GM21526 (cell line): ENCODE data around the gene RASGEF1B.
"Not testable (repeated sequence)": the region's sequence is repeated elsewhere in the genome, so short reads cannot be mapped to it uniquely, and the experiment has no call there.

ENCODE experiments used
- ATAC-seq: cut with Tn5 transposase; IDR thresholded peaks from one replicate; pipeline ENCODE4 v1.9.1; 2021; ENCODE audit warnings: moderate library complexity; ENCODE audit not compliant: unreplicated experiment, low FRiP score

Gene RASGEF1B

DNA sequence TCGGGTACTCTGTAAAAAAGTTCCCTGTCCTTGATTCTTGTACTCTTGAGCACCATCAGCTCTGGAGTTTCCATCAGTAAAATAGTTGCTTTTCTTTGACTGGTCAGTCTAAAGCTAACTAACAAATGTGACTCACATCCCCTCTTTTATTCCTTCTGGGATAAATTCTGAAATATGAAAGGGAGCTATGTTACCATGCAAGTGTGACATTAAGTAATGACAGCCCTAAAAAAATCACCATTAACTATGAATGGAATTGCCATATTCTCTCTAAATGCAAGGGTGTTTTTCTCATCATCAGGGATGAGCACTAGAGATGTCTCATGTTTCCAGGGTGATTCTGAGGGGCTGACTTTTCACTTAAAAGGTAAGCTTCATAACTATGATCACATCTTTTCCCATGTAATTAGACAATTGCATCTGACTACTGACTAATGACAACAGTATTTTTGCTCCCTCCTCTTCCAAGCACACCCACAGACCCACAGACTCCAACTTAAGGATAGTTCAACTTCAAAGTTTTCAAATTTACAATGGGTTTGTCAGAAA, 26.9 kb upstream of the RASGEF1B start:
- no peak for ATAC-seq

DNA sequence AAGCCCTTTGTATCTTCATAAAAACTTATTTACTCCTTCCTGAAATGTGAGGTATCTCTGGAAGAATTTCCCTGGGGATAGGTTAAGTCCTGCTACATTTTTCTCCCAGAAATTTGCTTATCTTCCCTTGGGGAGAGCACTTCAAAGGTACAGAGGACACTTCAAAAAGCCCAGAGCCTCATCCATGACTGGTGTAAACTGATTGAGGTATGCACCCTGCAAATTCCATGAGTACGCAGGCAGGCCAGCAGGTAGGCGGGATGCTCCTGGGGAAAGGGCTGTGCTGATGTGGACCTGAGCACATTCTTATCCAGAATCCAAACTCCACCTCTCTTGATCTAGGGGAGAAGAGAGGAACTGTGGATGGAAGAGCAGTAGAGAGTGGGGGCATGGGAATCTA, 26.3 kb upstream of the RASGEF1B start:
- ATAC-seq = no peak

DNA sequence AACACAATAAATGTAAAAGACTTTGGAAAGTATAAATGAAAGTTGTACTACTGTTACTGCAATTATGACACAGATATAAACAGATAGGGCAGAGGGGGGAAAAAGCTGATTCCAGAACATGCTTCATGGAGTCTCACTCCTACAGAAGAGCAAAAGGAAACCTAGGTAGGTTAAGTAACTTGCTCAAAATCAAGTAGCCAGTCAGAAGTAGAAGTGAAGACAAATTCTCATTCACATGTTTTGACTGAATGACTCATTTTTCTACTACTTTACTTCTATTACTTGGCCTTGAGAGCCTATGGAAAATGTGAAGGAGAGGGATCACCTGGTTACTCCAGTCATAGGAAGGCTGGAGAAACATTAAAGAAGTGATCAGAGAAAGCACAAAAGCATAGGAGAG, 23.6 kb upstream of the RASGEF1B start:
- ATAC-seq = no peak

DNA sequence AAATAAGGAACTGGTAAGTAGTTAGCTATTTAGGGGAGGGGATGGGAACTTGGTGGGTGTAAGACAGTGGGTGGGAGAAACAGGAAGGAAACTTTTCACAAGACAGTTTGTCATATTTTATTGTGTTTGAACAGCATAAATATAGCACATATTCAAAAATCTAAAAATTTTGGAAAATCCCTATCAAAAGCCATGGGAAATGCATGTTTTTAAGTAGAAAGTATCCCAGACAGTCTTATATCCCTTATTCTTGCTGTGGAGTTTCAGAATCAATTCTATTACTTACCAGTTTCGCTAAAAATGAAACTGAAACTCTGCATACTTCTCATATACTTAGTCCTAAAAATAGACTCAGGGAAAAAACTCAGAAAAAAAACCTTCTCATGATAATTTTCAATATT, 22.3 kb upstream of the RASGEF1B start:
- ATAC-seq = peak; percentile 76

DNA sequence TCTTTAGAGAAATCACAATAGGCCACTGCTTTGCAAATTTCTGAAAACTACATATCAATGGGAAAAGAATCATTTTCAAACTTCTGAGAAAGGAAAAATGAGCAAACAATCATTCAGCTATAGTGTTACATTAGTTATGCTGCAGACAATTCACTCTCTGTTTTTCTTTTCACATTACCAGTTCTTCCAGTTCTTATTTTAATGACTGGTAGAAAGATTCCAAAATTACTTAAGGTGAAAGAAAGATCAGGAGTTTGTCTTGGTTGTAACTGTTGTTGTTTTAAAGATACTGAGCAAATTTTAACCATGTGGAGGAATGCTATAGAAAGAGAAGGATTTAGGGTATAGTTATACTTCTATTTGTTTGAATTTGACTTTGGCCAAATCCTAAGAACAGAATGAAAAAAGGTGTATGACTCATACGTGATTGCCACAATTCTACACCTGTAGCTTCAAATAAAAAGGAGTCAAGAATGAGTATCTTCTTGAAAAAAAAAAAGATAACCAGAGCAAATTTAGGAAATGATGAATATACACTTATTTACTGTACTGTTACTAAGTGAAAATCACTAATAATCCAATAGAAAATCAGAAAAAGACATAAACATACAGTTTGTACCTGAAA, 21.0 kb upstream of the RASGEF1B start:
- ATAC-seq = no peak

DNA sequence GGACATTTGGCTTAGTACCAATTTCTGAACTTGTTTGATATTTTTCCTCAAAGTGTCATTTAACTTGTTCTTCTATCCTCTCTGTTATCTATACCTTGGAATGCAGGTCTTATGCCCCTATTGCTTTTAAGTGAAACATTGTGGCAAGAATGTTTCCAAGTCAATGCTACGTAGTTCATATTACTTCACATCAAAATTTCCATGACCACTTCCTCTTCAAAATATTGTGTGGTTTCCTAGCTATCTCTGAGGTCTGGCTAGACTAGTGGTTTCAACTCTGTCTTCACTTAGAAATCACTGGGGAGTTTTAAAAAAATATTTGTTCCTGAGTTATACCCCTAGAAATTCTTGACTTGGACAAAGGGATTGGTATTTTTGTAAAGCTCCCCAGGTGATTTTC, 20.2 kb upstream of the RASGEF1B start:
- ATAC-seq = no peak

DNA sequence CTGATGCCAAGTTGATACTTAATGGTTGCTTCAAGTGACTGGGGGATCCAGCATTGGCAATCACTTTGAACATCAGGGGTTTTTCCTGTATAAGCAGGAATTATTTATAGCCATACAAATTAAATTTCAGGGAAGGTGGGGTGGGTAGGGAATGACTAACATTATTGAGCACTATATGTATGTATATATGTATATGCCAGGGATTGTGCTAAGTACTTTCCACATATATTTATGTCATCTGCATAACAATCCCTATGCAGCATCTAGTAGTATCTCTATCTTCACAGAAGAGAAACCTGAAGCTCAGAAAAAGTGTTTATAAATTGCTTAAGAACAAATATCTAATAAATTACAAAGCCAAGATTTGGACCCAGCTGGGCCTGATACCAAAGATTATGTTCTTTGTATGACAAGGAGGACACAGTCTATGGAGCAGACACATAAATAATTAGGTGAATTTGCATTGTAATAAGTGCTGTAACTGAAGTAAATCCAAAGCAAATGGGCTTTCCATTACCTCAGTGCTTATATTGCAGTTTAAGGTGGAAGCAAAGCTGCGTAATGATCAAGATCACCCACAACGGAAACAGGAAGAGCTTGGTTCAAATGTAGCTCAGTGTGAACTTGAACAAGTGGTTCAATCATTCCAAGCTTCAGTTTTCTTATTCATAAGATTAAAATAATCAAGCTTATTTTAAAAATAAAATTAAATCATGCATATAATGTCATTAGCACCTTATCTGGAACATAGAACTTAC, 18.9 kb upstream of the RASGEF1B start:
- ATAC-seq = no peak

DNA sequence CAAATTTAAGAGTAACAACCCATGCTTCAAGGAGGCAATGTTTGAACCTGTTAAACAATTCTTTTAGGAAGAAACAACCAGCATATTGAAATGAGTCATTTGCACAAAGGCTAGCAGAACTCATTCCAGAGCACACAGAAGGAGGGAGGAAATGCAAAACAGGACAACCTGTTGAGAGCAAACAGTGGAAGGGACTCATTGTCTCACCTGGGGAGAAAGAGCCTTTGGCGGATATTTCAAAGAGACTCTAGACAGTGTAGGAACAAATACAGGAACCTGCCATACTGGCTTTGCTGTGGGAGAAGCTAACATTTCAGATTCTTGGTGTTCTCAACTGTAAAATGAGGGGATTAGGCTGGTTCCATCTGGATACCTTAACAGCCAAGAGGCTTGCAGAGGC, 14.8 kb upstream of the RASGEF1B start:
- ATAC-seq = no peak

DNA sequence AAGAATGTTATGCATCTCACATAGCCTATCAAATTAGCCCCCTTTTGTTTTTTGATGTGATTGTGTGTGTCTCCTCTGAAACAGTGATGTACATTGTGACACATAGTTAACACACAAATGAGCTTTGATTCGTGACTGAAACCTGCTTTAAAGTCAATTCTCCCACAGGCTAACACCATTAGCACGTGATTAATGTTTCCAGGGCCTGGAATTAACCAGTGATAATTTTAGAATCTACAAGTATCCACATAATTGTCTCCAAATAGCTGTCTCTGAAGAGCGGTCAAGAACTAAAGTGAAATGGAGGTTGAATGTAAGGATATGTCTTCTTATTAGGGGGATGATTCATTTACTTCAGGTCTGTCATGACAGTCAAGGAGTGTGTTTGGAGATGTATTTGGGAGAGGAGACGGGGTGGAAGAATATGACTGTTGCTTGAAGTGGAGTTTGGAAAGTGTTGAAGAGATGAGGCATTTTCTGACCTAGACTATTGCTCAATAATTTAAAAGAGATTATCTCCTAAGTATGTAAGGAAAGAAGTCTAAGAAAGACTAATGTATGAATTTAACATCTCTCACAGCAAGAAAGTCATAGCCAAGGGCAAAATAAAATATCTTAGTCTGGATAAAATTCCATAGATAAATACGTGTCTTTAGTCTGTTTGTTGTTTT, 13.7 kb upstream of the RASGEF1B start:
- no peak for ATAC-seq

DNA sequence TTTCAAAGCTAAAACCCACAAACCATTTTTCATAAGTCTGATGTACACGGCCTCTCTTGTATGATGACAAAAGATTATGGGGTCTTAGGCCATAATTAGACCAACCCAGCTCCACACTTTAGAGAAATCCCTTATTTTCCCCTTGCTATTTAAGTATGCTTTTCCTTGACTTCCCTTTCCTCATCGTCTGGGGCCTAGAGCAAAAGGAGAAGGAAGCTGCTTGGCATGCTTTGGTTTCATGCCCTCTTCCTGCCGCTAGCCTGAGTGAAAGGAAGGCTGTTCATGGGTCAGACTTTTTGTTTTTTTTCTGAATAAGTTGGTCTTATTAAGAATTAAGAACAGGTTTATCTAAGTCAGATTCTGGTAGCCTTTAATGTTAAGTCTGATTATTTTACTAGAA, 10.6 kb upstream of the RASGEF1B start:
- no peak for ATAC-seq

DNA sequence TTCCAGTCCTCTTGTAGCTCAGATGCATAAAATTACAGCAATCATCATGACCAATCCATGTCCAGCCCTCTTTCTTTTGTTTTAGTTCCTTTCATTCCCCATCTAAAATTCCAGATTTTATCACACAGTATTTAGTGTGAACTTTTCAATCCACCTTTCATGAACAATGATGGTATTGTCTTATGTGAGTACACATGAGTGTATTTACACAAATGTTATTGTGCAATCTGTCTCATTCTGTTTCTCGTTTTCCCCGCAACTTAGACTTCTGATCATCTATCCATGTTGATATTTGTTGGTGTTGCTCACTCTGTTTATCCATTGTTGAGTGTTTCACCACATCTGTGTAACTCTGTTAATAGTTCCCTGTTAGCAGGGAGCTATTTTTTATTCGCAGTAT, 9.4 kb upstream of the RASGEF1B start:
- no peak for ATAC-seq

DNA sequence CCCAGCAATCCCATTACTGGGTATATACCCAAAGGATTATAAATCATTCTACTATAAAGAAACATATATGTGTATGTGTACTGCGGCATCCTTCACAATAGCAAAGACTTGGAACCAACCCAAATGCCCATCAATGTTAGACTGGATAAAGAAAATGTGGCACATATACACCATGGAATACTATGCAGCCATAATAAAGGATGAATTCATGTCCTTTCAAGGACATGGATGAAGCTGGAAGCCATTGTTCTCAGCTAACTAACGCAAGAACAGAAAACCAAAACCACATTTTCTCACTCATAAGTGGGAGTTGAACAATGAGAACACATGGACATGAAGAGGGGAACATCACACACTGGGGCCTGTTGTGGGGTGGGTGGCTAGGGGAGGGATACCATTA, 7.9 kb upstream of the RASGEF1B start:
- ATAC-seq = not testable (repeated sequence)

DNA sequence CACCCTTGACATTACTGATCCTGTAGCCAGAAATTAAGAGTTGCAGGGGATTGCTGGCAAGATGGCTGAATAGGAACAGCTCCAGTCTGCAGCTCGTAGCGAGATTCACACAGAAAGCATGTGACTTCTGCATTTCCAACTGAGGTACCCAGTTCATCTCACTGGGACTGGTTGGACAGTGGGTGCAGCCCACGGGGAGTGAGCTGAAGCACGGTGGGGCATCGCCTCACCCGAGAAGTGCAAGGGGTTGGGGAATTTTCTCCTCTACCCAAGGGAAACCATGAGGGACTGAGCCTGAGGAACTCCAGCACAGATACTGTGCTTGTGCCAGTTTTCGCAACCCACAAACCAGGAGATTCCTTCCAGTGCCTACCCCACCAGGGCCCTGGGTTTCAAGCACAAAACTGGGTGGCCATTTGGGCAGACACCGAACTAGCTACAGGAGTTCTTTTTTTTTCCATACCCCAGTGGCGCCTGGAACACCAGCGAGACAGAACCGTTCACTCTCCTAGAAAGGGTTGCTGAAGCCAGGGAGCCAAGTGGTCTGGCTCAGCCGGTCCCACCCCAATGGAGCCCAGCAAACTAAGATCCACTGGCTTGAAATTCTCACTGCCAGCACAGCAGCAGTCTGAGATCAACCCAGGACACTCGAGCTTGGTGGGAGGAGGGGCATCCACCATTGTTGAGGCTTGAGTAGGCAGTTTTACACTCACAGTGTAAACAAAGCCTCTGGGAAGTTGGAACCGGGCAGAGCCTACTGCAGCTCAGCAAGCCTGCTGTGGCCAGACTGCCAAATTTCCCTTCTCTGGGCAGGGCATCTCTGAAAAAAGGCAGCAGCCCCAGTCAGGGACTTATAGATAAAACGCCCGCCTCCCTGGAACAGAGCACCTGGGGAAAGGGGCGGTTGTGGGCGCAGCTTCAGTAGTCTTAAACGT, 1.9 kb upstream of the RASGEF1B start:
- ATAC-seq = not testable (repeated sequence)

DNA sequence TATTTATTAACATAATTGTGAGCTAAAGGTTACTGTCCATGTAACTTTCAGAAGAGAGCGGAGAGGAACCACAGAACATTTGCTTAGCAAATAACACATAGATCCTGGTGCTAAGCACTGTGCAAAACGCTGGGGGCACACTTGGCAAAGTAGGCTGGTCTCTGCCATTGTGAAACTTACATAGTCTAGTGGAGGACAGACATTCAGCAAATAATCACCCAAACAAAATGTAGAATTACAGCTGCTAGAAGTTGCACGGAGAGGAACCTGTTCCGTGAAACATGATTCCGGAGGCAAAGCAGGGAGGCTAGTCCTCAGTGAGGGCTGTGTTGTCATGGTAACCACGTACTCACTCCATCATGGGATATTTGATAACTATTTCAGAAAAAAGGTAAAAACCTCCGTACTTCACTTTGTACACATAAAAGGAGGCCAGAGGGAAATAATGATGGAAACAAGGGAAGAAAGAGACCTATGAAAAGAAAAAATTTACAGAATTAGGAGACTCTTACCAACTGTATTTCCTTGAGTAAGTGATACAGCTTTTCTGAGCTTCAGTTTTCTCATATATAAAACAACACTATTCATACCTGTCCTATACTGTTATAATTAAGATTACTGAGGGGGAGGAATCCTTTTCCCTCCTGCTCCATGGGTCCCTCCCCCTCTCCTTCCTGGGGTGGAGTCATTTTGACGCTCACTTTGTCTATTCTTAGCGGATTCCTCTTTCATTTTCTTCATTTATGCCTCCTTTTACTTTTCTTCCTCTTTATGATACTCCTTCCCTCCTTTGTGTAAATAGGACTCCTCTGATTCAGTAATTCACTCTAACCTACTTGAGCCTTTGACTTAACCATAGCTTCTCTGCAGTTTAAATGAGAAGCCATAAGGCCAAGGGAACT, 825 bp upstream of the RASGEF1B start:
- peak; percentile 55 for ATAC-seq

DNA sequence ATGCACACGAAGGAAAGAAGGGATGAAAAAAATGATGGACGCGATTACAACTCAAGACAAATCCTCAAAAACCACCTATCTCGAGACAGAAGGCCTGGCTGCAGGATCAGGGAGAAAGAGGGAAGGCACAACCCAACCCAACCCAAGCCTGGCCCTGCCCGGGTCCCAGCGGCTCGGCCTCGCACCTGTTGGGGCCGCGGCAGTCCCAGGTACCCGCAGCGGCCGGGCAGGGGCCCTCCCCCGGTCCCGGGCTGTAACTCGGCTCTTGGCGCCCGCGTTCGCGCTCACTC, 464 bp downstream of the RASGEF1B start:
- ATAC-seq = no peak

DNA sequence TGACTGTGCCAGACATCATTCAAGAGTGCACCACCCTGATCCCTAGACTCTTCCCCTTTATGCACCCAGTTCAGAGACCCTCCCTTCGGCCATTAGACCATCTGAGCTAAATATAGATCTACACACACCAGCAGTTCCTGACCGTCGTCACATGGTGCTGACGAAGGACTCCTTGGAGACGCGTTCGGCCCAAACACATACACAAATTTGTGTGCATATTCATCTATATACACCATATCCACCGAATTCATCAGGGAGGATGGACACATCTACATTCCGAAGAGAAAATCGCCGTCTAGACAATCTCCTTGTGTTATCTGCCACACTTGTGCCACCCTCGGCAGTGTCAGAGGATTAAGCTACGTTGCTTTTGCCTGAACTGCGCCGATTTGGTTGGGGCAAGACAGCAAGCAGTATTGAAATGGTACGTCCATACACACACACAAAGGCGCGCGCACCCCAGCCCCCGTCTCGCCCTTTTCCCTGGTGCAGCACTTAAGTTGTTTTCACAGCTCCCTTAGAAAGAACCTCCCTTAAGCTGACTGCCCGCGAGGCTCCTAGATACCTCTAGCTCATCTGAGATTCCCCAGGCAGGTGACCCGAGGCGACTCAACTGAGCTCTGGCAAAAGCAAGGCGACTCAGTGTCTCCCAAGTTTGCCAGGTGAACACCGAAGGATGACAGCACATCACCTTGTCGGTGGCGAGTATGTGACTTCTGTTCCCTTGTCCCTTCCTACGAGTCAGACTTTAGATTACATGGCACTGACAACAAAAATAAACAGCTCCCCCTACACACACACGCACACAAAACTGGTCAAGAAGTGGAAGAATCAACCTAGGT, 1.0 kb downstream of the RASGEF1B start:
- no peak for ATAC-seq

DNA sequence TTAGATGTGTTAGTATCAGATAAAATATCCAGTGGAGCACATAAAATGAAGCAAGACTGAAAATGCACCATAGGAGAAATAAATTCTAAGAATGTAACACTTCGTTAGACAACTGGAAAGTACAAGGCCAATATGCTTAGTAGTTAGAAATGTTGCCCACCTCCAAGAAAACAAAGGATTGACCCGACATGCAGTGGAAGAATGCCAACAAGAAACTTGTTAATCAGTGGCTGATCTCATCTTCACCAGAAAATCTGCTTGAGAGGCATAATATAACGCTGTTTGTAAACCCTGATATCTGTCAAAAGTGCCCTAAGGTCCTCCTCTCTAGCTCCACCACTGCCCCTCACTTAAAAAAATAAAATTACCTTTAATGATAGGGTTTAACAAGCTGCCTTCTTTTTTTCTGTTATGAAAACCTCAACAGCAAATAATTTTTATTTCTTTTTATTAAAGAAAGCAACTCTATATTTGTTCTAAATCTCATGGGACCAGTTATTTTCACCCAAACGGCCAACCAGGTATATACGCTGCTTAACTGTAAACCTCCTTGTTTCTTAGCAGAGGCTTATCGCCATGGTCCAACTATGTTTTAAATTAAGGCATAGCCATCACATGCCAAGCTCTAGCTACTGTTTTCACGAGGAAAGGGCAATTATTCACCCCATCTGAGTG, 1.8 kb downstream of the RASGEF1B start:
- ATAC-seq = no peak

DNA sequence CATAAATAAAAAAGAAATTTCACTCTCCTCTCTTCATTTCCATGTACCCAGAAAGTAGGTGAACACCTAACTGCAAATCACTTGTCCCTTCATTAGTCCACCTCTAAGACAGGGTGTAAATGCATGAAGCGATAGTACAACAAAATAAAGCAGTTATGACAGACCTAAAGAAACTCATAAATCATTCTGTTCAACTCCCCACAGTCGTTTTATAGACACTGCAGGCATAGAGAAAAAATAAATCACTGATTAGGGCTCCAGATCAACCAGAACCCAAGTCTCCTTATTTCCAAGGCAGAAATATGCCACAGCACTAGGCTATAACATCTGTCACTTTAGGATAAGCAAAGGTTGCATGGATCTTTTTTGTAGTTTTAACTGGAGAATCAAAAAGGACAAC, 3.0 kb downstream of the RASGEF1B start:
- no peak for ATAC-seq

DNA sequence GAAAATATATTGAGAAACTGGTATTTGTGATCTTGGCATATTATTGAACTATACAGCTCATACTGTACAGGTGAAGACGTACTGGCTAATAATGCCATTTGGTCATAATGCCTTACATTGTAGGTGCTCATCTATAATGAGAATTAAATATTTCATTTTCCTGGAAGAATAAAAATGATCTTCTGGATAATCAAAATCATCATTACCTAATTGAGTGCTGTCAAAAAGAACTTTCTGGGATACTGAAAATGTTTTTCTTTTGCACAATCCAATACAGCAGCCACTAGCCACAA, 4.1 kb downstream of the RASGEF1B start:
- no peak for ATAC-seq
